ENCODE measurements around the gene ATG9A. TPM values are rescaled to one million over a fixed set of nuclear protein-coding genes. Genes with fewer than 3 reads are reported as not detected.

The ATG9A gene
- total RNA-seq, 1 experiment from 2014 or later: 32.5 TPM

DNA sequence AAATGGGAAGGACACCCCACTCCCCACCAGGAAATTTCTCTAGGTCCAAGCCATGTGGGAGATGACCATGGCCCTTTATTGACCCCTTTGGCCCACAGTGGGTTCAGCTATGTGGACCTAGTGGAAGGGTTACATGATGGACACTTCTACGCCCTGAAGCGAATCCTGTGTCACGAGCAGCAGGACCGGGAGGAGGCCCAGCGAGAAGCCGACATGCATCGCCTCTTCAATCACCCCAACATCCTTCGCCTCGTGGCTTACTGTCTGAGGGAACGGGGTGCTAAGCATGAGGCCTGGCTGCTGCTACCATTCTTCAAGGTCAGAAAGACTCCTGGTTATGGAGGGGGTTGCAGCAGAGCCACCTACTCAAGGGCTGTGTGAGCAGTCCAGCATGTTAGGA is 17.1 kb upstream of the ATG9A start:
- no peak overlapping the region for H3K4me3 ChIP-seq (ENCODE audit: insufficient read depth, low read depth, low read length)
- no peaks in the 10 kb centered on the region; the same call in 1 of the 2 replicates for H3K27me3 ChIP-seq (ENCODE audit: control insufficient read depth, insufficient read depth, low read length)
- peaks cover 6% of the 10 kb centered on the region for H3K36me3 ChIP-seq (replicated peaks; ENCODE audit: control insufficient read depth, insufficient read depth, low read length)
- DNase-seq: no peak

DNA sequence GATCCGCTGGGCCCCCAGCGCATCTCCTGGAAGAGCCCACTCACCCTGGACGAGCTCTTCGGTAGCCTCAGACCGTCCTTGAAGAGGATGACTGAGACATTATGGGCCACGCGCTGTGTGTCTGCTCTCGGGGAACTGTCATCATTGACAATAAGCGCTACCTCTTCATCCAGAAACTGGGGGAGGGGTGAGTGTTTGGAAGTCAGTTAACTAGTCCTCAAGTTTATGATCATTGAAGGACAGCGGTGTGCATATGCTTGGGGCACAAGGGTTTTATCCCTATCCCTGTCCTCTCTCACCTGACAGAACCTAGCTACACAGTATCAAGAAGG is 16.4 kb upstream of the ATG9A start:
- no peak for DNase-seq
- H3K36me3 ChIP-seq (replicated peaks; ENCODE audit: control insufficient read depth, insufficient read depth, low read length): peaks cover 6% of the 10 kb centered on the region
- peak overlapping the region; percentile 84 for H3K4me3 ChIP-seq (ENCODE audit: insufficient read depth, low read depth, low read length)
- no peaks in the 10 kb centered on the region for H3K27me3 ChIP-seq (ENCODE audit: control insufficient read depth, insufficient read depth, low read length)

DNA sequence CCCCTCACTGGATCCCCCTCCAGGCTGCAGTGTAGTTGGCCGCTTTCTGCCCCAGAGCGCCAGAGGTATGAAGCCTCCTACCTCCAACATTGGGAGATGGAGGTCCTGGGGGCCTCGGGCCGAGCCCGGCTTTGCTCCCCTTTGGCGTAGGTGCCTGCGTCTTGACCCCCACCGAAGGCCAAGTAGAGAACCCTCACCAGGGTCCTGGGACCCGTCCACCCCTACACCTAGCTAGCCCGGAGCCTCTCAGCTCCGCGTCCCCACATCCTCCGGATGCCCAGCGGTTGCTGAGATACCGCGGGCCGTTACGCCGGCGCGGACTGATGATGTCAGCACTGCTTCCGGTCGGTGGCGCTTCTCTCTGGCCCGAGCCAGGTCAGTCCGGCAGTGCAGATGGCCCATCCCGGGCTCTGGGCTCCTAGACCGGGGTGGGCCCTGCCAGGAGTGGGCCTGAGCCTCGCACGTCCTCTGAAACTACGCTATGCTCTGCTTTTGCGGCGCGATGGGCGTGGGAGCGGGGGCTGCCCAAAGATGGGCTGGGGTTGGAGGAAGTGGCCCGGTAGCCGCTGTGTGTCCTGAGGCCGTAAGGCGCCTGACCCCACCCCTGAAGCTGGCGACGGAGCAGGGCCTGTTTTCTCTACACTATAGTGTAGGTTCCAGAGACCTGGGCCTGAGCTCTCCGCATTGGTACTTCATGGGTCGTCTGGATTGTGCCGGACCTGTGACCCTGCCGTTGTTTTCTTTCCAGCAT is 15.9 kb upstream of the ATG9A start, which contains the start of the genes GLB1L and STK16:
TSS of gene GLB1L (minus strand) at position 297 of the 751 bp plus-strand sequence. CDS start 1,871 bp downstream, outside the sequence.
TSS of gene STK16 (plus strand) at position 332 of the 751 bp plus-strand sequence. CDS start 521 bp downstream, outside the sequence.
- peaks cover 5% of the 10 kb centered on the region for H3K36me3 ChIP-seq (replicated peaks; ENCODE audit: control insufficient read depth, insufficient read depth, low read length)
- DNase-seq: peak; percentile 98
- H3K27me3 ChIP-seq (ENCODE audit: control insufficient read depth, insufficient read depth, low read length): no peaks in the 10 kb centered on the region
- H3K4me3 ChIP-seq (ENCODE audit: insufficient read depth, low read depth, low read length): peak within 1 kb of the TSS; percentile 84

DNA sequence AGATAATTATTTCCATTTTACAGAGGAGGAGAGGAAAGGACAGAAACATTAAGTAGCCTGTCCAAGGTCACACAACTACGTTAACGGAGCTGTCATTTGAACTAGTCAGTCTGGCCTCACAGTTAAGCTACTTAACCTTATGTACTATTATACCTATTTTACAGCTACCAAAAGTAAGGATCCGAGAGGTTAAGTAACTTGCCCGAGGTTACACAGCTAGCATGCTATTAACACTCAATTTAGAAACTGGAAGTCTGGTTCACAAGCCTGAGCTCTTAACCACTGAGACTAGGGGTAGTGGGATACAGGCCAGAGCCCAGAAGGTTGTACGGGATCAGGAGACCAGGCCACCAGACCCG is 15.3 kb upstream of the ATG9A start:
- peaks cover 5% of the 10 kb centered on the region for H3K36me3 ChIP-seq (replicated peaks; ENCODE audit: control insufficient read depth, insufficient read depth, low read length)
- DNase-seq: no peak
- peak overlapping the region; percentile 84 for H3K4me3 ChIP-seq (ENCODE audit: insufficient read depth, low read depth, low read length)
- no peaks in the 10 kb centered on the region for H3K27me3 ChIP-seq (ENCODE audit: control insufficient read depth, insufficient read depth, low read length)

DNA sequence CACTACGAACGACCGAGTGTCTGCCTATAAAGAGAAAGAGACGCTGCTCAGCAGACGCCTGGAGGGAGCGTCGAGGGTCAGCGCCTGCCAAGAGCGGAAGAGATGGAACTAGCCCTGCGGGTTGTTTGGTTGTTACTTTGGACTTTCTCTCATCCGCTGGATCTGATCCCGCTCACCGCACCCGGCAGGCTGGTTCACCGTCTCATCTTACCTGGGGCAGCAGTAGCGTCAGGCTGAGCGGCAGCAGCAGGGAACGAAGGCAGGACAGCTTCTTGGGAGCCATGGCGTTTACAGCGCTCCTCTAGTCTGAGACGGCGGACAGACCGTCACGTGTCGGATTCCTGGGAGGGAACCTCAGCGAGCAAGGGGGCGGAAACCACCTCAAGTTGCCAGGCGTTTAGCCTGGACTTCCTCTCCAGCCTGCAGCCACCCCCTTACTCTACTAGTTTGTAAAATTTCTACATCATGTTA is 13.9 kb upstream of the ATG9A start:
- Histone ChIP-seq H3K4me3 (ENCODE audit: insufficient read depth, low read depth, low read length) (no peak overlapping the region), H3K36me3 (replicated peaks; ENCODE audit: control insufficient read depth, insufficient read depth, low read length) (peaks cover 3% of the 10 kb centered on the region; the same call in 1 of the 2 replicates), H3K27me3 (ENCODE audit: control insufficient read depth, insufficient read depth, low read length) (no peaks in the 10 kb centered on the region)
- DNase-seq: no peak

DNA sequence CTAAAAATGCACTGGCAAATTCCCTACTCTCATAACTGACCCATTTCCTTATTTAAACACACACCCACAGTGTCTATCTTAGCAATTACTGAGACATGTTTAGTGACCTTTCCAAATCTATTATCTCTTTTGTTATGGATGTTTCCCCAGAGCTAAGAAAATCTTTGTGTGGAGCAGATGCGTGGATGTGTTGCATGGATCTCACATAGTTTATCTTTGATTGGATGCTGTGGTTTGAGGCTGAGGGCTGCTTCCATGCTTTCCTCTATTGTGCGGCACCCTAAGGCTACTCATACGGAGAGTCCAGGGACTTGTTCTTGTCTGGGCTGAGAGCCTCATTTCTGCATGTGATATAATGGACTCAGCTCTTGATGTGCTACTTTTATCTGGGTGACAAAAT is 4.9 kb upstream of the ATG9A start:
- no peak for DNase-seq
- H3K27me3 ChIP-seq (ENCODE audit: control insufficient read depth, insufficient read depth, low read length): no peaks in the 10 kb centered on the region
- H3K36me3 ChIP-seq (replicated peaks; ENCODE audit: control insufficient read depth, insufficient read depth, low read length): peaks cover 38% of the 10 kb centered on the region
- H3K4me3 ChIP-seq (ENCODE audit: insufficient read depth, low read depth, low read length): no peak overlapping the region

DNA sequence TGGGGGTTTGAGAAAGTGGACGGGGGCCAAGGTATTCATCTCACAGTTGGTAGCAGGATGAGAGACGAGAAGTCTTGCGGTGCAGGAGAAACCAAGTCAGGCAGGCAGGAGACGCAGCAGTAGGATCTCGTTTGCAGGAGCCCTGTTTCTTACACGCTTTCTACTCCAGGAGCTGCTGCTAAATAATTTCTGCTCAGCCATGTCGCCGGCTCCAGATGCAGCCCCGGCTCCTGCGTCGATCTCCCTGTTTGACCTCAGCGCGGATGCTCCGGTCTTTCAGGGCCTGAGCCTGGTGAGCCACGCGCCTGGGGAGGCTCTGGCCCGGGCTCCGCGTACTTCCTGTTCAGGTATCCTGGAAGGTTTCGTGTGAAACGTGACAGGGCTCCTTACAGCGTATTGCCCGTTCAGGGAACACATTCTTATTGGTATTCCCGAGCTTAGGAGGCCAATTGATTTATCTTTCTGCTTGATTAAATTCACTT is 664 bp upstream of the ATG9A start:
- peaks cover 29% of the 10 kb centered on the region for H3K36me3 ChIP-seq (replicated peaks; ENCODE audit: control insufficient read depth, insufficient read depth, low read length)
- peak; percentile 84 for DNase-seq
- H3K4me3 ChIP-seq (ENCODE audit: insufficient read depth, low read depth, low read length): peak overlapping the region; percentile 67
- no peaks in the 10 kb centered on the region for H3K27me3 ChIP-seq (ENCODE audit: control insufficient read depth, insufficient read depth, low read length)

DNA sequence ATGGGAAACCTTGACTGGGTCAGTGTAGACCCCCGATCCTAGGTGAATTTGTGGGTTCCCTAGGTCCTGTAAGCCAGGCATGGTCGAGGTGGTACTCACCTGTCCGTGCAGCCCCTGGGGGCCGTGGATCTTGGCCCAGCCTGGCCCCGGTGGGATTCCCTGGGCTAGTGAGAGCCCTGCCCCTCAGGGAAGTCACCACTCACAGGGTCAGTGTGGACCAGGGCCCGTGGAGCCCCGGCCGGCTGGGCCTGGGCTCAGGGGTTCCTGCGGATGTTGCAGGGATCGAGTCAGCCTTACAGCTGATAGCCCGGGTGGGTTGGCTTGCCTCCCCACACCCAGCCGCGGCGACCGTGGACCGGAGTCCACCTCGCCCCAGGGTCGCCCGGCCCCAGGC is 528 bp downstream of the ATG9A start:
- no peaks in the 10 kb centered on the region for H3K27me3 ChIP-seq (ENCODE audit: control insufficient read depth, insufficient read depth, low read length)
- no peak for DNase-seq
- H3K36me3 ChIP-seq (replicated peaks; ENCODE audit: control insufficient read depth, insufficient read depth, low read length): peaks cover 24% of the 10 kb centered on the region
- peak overlapping the region; percentile 67 for H3K4me3 ChIP-seq (ENCODE audit: insufficient read depth, low read depth, low read length)

DNA sequence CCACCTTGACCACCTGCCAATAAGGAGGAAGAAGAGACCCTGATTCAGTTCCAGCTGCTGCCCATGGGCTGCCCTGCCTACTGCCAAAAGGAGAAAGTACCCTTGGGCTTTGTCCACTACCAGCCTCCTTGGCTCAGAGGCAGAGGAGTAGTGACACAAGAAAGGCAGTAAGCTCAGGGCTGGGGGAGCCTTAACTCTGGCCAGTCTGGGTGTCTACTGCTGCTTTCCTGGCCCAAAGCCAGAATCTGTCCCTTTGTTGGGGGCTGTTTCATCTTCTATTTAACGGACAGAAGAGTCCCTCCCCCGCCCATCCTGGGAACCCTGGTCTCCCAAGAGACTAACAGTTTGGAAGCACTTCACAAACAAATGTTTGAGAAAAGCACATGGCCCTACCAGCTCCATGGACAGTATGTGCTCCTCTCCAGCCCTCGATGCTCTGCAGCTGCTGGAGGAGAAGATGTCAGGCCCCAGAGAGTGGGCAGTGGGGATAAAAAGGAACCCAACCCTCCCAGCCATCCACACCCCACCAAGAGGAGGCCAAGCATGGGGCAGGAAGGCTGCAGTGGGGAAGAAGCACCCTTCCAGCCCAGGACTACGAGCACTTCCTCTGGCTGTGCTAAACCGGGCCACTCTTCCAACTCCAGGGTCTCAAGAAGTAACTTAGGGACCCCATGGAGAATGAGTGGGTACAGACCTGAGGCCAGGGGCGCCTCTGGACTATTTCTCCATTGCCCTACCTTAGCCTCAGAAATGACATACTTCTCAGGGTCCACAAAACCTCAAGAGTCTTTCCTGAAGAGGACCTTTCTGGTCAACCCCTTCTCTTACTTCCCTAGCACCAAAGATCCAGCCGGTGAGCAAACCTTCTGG is 1.2 kb downstream of the ATG9A start:
- Histone ChIP-seq H3K4me3 (ENCODE audit: insufficient read depth, low read depth, low read length) (peak overlapping the region; percentile 67), H3K27me3 (ENCODE audit: control insufficient read depth, insufficient read depth, low read length) (no peaks in the 10 kb centered on the region), H3K36me3 (replicated peaks; ENCODE audit: control insufficient read depth, insufficient read depth, low read length) (peaks cover 23% of the 10 kb centered on the region)
- DNase-seq: no peak

DNA sequence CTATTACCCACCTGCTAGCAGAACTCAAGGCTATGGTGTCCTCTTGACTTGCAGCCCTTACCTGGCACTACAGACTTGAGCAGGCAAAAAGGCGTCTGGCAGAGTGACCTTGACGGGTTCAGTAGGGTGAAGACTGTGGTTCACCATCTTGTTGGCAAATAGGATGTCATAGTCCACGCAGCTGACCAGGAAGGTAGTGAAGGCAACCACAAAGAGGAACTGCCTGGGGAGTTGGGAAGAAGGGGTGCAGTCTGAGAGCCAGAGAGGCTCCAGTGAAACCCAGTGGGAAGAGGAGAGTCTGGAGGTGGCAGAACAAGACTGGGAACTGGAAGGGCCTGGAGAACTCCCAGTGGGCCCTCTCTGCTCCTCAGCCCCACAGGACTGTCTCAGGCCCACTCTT is 4.1 kb downstream of the ATG9A start:
- no peak for DNase-seq
- Histone ChIP-seq H3K27me3 (ENCODE audit: control insufficient read depth, insufficient read depth, low read length) (no peaks in the 10 kb centered on the region), H3K4me3 (ENCODE audit: insufficient read depth, low read depth, low read length) (no peak overlapping the region), H3K36me3 (replicated peaks; ENCODE audit: control insufficient read depth, insufficient read depth, low read length) (peaks cover 19% of the 10 kb centered on the region)

DNA sequence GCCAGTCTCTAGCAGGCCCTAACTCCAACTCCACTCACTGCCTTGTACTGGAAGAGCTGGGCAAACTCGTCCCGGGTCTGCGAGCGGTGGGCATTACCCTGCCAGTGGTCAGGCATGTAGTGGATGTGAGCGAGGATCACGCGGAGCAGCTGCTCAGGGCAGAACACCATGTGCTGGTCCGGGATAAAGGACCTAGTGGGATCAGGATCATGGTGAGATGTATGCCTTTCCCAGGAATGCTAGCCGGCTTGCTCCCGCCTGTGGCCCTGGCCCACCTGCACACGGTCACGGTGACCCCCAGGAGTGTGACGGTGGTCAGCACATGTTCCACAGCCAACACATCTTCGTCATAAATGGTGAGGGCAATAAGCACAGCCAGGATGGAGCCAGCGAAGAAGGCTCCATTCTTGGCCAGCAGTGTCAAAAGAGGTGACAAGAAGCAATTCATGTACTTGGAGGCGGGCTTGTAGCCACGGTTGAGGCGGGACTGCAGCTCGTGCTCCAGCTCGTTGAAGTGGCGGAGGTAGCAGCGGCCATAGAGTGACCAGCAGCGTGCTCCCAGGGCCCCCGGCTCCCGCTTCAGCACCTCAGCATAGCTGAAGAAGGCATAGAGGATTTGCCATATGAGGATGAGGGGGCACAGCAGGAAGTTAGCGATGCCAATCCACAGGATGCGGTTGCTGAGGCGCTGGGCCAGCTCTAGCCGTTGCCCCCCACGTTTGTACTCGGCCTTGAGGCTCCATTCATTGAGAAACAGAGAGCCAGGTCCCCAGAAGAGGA is 5.4 kb downstream of the ATG9A start:
- H3K36me3 ChIP-seq (replicated peaks; ENCODE audit: control insufficient read depth, insufficient read depth, low read length): peaks cover 19% of the 10 kb centered on the region

DNA sequence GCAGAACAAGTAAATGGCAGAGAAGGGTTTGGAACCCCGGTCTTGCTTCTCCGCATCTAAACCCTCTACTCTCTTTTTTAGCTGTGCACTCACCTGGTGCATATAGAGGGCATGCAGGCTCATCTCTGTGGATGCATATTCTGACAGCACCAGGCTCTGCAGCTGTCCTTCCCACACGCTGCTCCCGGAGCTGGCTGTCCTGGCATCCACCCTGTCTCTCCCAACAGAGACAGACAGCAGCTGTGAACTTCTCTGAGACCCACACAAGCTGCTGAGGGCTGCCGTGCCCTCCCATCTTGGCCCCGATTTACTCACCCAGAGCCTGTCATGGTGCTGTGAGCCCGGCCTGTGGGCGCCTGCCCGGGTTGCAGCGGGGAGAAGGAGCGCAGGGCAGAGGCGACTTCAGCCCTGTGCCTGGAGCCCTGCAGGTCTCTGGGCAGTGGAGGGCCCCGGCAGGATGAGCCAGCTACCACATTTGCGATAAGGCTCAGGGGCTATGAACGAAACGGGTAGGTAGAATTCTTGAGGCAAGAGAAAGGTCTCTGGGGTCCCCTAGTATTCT is 7.4 kb downstream of the ATG9A start:
- Histone ChIP-seq H3K27me3 (ENCODE audit: control insufficient read depth, insufficient read depth, low read length) (no peaks in the 10 kb centered on the region), H3K36me3 (replicated peaks; ENCODE audit: control insufficient read depth, insufficient read depth, low read length) (peaks cover 19% of the 10 kb centered on the region), H3K4me3 (ENCODE audit: insufficient read depth, low read depth, low read length) (no peak overlapping the region)
- no peak for DNase-seq

More for the DNA sequence above, 5.4 kb downstream of the ATG9A start:
- no peak for DNase-seq
- H3K4me3 ChIP-seq (ENCODE audit: insufficient read depth, low read depth, low read length): no peak overlapping the region
- H3K27me3 ChIP-seq (ENCODE audit: control insufficient read depth, insufficient read depth, low read length): no peaks in the 10 kb centered on the region

DNA sequence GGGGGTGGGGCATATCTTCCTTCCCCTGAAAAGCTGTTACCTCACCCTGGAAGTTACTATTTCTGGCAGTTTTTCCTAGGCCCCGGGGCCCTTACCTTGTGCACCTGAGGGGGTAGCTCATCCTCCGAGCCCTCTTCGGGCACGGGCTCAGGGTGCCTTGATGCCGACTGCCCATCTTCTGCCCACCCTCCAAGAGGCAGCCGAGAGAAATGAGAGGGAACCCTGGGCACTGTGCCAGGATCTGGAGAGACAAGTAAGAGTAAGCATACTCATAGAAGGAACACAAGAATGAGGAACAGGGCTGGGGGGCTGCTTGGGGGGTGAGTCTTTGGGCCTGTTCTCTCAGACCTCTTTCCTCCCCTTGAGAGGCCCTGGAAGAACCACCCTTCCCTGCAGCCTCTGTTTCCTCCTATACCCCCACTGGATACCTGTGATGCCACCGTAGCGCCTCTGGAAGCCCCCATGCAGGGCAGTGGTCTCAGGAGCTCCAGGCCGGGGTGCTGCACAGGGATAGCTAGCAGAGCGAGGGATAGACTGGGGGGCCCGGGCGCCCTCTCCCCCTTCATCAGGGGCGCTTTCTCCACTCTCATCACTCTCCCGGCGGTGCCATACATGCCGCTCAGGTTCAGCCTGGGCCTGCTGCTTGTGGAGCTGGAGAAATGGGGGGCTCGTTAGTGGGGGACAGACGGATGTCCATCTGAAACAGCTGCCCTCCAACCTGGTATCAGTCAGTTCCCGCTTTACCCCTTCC is 8.6 kb downstream of the ATG9A start:
- H3K4me3 ChIP-seq (ENCODE audit: insufficient read depth, low read depth, low read length): no peak overlapping the region
- no peak for DNase-seq
- peaks cover 18% of the 10 kb centered on the region for H3K36me3 ChIP-seq (replicated peaks; ENCODE audit: control insufficient read depth, insufficient read depth, low read length)
- H3K27me3 ChIP-seq (ENCODE audit: control insufficient read depth, insufficient read depth, low read length): no peaks in the 10 kb centered on the region

Data from H7 (cell line).